Adrenal gland (tissue), 12 donors: ENCODE data around the gene FHOD3. TPM values are rescaled to one million over a fixed set of nuclear protein-coding genes. Genes with fewer than 3 reads are reported as not detected.

ENCODE experiments used
- DNase-seq, 7 donors: peaks; one replicate each; pipeline ENCODE4 v3.0.0-alpha.2; 2019 to 2020
- H3K27ac ChIP-seq, 5 donors: fragments of 200-600 bp; sonication (generic) in 4 of 5; 1 replicate in 3 of 5; 2 replicates in 2 of 5; pipeline versions ENCODE4 v1.5.1 to v1.8.0; 2016 to 2020; ENCODE audit warnings: mild to moderate bottlenecking in 1 of 5
- H3K27me3 ChIP-seq: fragments of 200-600 bp; 2 replicates; pipeline ENCODE4 v1.8.0; 2021
- H3K36me3 ChIP-seq, 2 donors: fragments of 200-600 bp; replicated peaks in 1 of 2; 1 replicate in 1 of 2; 2 replicates in 1 of 2; pipeline versions ENCODE4 v1.5.1 to v1.8.0; 2018 to 2022
- H3K4me1 ChIP-seq, 2 donors: fragments of 200-600 bp; replicated peaks in 1 of 2; 1 replicate in 1 of 2; 2 replicates in 1 of 2; pipeline versions ENCODE4 v1.5.1 to v1.8.0; 2018 to 2021
- H3K4me3 ChIP-seq, 4 donors: fragments of 200-600 bp; sonication (generic) in 3 of 4; one replicate each; pipeline ENCODE4 v1.5.1; 2016 to 2018
- H3K9me3 ChIP-seq, 3 donors: fragments of 200-600 bp; sonication (generic) in 1 of 3; replicated peaks in 1 of 3; 1 replicate in 2 of 3; 2 replicates in 1 of 3; pipeline versions ENCODE4 v1.5.1 to v1.8.0; 2016 to 2021
- CTCF ChIP-seq, 6 experiments: fragments of 450-650 bp in 4 of 6; fragments of 200-600 bp in 2 of 6; sonication (generic) in 1 of 6; IDR thresholded peaks; 1 replicate in 5 of 6; 2 replicates in 1 of 6; pipeline versions ENCODE4 v1.5.1 to v1.8.0; 2016 to 2021; ENCODE audit warnings: antibody characterized with exemption in 6 of 6, mild to moderate bottlenecking in 2 of 6, moderate library complexity in 1 of 6
- POLR2A ChIP-seq, 2 donors: fragments of 450-650 bp; IDR thresholded peaks; one replicate each; pipeline ENCODE4 v1.6.1; 2017; ENCODE audit warnings: antibody characterized with exemption in 2 of 2, mild to moderate bottlenecking in 2 of 2, moderate library complexity in 1 of 2
- WGBS, 4 donors: extraction: QIAGEN DNeasy Blood & Tissue Kit in 2 of 4; methylation state at CpG; one replicate each; pipeline versions ENCODE4 v1.1.5 to v1.1.7; 2013 to 2017; 5-methylcytosine and 5-hydroxymethylcytosine counted together
- intact Hi-C, 2 donors: fragments of 100-400 bp; cut with DNase I; formaldehyde crosslinking; loops; one replicate each; pipeline versions ENCODE4 v1.14.1 to v1.15.0; 2022 to 2023
- polyA plus RNA-seq, 3 donors: library from polyadenylated mRNA; stranded (reverse); fragments of 200-250 nt in 2 of 3; fragments of 350-450 nt in 1 of 3; fragmentation: Illumina TruSeq in 1 of 3; extraction: RNeasy Lipid Tissue Mini Kit (QIAGEN cat#74804) in 1 of 3; gene quantifications; one replicate each; pipeline ENCODE4 v1.2.3, GENCODE V29; 2013 to 2014
- total RNA-seq, 9 donors: library from RNA; depleted of rRNA in 4 of 9; stranded (reverse); fragments of >200 nt in 4 of 9; fragments of 120-200 nt in 1 of 9; fragmentation: NEBNext Ultra II Directional in 1 of 9; extraction: Animal tissue kit (Norgen Biotek cat#: 25700) in 1 of 9; gene quantifications; one replicate each; pipeline versions ENCODE4 v1.1.0 to v1.2.4, GENCODE V29; 2013 to 2023
- donor health status: healthy with polysubstance abuse.
- donor health status: Bipolar disorder and iron deficiency.
- donor health status: DM: yes; HTN: yes; CAD: no.
- donor health status: DM: no; HTN: no; CAD: no.
- donor health status: DM: no; HTN: no; CAD: no.
- donor health status: DM: yes; HTN: yes; CAD: no.

FHOD3 gene
- total and polyA plus RNA-seq, 12 donors: 17.5 to 87.9 (median 48.5) TPM

GRCh38 chr18:36493349-36494159, 196.0 kb downstream of the FHOD3 start:
- H3K27me3 ChIP-seq: no peaks in the 10 kb centered on the region
- H3K4me1 ChIP-seq: no peaks in the 10 kb centered on the region
- H3K9me3 ChIP-seq: no peaks in the 10 kb centered on the region
- 71 to 76% (median 73%) methylated on average over 14 to 15 of the region's 15 CpGs for WGBS, 4 donors
- no peaks in the 10 kb centered on the region for H3K36me3 ChIP-seq
- DNase-seq: no peak
- no peak for TF ChIP-seq POLR2A (IDR thresholded peaks at IDR 0.05)
- TF ChIP-seq CTCF (IDR thresholded peaks at IDR 0.05): no peak
- intact Hi-C loops: no loop called here
- no peak overlapping the region for H3K27ac ChIP-seq
- no peak overlapping the region for H3K4me3 ChIP-seq

- H3K36me3 ChIP-seq: no peaks in the 10 kb centered on the region
- no peak for TF ChIP-seq CTCF (IDR thresholded peaks at IDR 0.05)
- TF ChIP-seq POLR2A (IDR thresholded peaks at IDR 0.05): no peak
- no peak for DNase-seq
- no peaks in the 10 kb centered on the region for H3K4me1 ChIP-seq
- H3K27ac ChIP-seq: no peak overlapping the region
- intact Hi-C loops: no loop called here
- no peaks in the 10 kb centered on the region for H3K27me3 ChIP-seq
- H3K4me3 ChIP-seq: no peak overlapping the region
- no peaks in the 10 kb centered on the region for H3K9me3 ChIP-seq
These were observed 196.6 kb downstream of the FHOD3 start for GRCh38 chr18:36494160-36494437.

GRCh38 chr18:36496022-36496421, 198.5 kb downstream of the FHOD3 start:
- H3K4me3 ChIP-seq: no peak overlapping the region
- no peaks in the 10 kb centered on the region for H3K4me1 ChIP-seq
- no peaks in the 10 kb centered on the region for H3K36me3 ChIP-seq
- intact Hi-C loops: no loop called here
- TF ChIP-seq CTCF (IDR thresholded peaks at IDR 0.05): no peak
- no peaks in the 10 kb centered on the region for H3K27me3 ChIP-seq
- no peak for DNase-seq
- H3K9me3 ChIP-seq: no peaks in the 10 kb centered on the region
- no peak overlapping the region for H3K27ac ChIP-seq

- H3K27me3 ChIP-seq: no peaks in the 10 kb centered on the region
- no peak overlapping the region for H3K27ac ChIP-seq
- no peak overlapping the region for H3K4me3 ChIP-seq
- intact Hi-C loops: no loop called here
- no peaks in the 10 kb centered on the region for H3K4me1 ChIP-seq
- no peaks in the 10 kb centered on the region for H3K9me3 ChIP-seq
- DNase-seq: no peak
- no peaks in the 10 kb centered on the region for H3K36me3 ChIP-seq
- 58 to 82% (median 70%) methylated on average over 3 of the region's 3 CpGs for WGBS, 4 donors
- TF ChIP-seq POLR2A (IDR thresholded peaks at IDR 0.05) (no peak), CTCF (IDR thresholded peaks at IDR 0.05) (no peak)
These were observed 202.4 kb downstream of the FHOD3 start for GRCh38 chr18:36499938-36500337.
